Measurements from ENCODE around the gene VIT. TPM values are rescaled to one million over a fixed set of nuclear protein-coding genes. Genes with fewer than 3 reads are reported as not detected.

Gene VIT
- total RNA-seq, 1 experiment from 2014 or later = not detected

GRCh38 chr2:36753706-36754221 lies 57.3 kb downstream of the VIT start:
- no peaks in the 10 kb centered on the region for H3F3A ChIP-seq (ENCODE audit: insufficient read depth, low read depth)
- no peaks in the 10 kb centered on the region for H3K79me2 ChIP-seq (ENCODE audit: low read depth)
- H4K20me1 ChIP-seq (ENCODE audit: insufficient read depth) = no peaks in the 10 kb centered on the region
- H3K4me1 ChIP-seq (replicated peaks; ENCODE audit: insufficient read depth) = no peaks in the 10 kb centered on the region
- DNase-seq = no peak
- no peaks in the 10 kb centered on the region for H3K27me3 ChIP-seq (ENCODE audit: insufficient read depth, low read depth)
- POLR2A ChIA-PET (ENCODE audit: unreplicated experiment) = no interaction called here
- CTCF ChIA-PET = no interaction called here
- H3K36me3 ChIP-seq (ENCODE audit: low read depth) = no peaks in the 10 kb centered on the region
- no peak overlapping the region for H2AFZ ChIP-seq
- no peak overlapping the region for H3K4me2 ChIP-seq
- BruUV-seq (replicated peaks) = no TSS peak
- no peak overlapping the region for H3K27ac ChIP-seq
- intact Hi-C loops (cut with micrococcal nuclease; ENCODE audit: unreplicated experiment) = no loop called here
- H3K9me2 ChIP-seq (ENCODE audit: insufficient read depth) = no peaks in the 10 kb centered on the region
- TF ChIP-seq CTCF (conservative IDR thresholded peaks at IDR 0.05) (no peak), EZH2 (IDR thresholded peaks at IDR 0.05; ENCODE audit: low read depth) (no peak)
- H3K4me3 ChIP-seq = no peak overlapping the region
- no peaks in the 10 kb centered on the region for H3K9me3 ChIP-seq (ENCODE audit: insufficient read depth, low read depth)

DNA sequence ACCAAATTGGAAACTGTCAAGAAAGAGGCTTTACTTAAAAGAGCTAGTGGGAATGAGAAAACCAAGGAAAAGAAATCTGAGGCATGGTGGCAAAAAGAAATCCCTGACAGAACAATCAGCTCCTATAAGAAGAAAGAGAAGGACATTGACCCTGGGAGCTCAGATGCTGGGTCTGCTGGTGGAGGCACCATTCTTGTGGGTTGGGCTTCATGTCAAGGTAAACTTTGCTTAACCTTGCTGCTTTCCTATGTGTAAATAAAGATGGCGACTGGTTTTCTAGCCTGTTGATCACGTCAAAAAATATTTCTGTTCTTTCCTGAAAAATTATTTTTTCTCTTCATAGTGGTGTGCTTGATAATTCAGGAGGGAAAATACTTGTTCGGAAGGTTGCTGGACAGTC lies 58.1 kb downstream of the VIT start:
- Histone ChIP-seq H2AFZ (no peak overlapping the region), H3K4me3 (no peak overlapping the region), H3K36me3 (ENCODE audit: low read depth) (no peaks in the 10 kb centered on the region), H3K4me2 (no peak overlapping the region), H3F3A (ENCODE audit: insufficient read depth, low read depth) (no peaks in the 10 kb centered on the region), H3K27ac (no peak overlapping the region), H3K79me2 (ENCODE audit: low read depth) (no peaks in the 10 kb centered on the region), H3K9me3 (ENCODE audit: insufficient read depth, low read depth) (no peaks in the 10 kb centered on the region), H4K20me1 (ENCODE audit: insufficient read depth) (no peaks in the 10 kb centered on the region), H3K27me3 (ENCODE audit: insufficient read depth, low read depth) (no peaks in the 10 kb centered on the region), H3K9me2 (ENCODE audit: insufficient read depth) (no peaks in the 10 kb centered on the region), H3K4me1 (replicated peaks; ENCODE audit: insufficient read depth) (no peaks in the 10 kb centered on the region)
- POLR2A ChIA-PET (ENCODE audit: unreplicated experiment) = no interaction called here
- CTCF ChIA-PET = no interaction called here
- TF ChIP-seq EZH2 (IDR thresholded peaks at IDR 0.05; ENCODE audit: low read depth) = no peak
- TF ChIP-seq CTCF (conservative IDR thresholded peaks at IDR 0.05) = no peak
- no peak for DNase-seq
- intact Hi-C loops (cut with micrococcal nuclease; ENCODE audit: unreplicated experiment) = no loop called here
- no TSS peak for BruUV-seq (replicated peaks)

- DNase-seq = no peak
- Histone ChIP-seq H3K4me3 (no peak overlapping the region), H3K4me1 (replicated peaks; ENCODE audit: insufficient read depth) (no peaks in the 10 kb centered on the region), H3K36me3 (ENCODE audit: low read depth) (no peaks in the 10 kb centered on the region), H3K27ac (no peak overlapping the region), H3K79me2 (ENCODE audit: low read depth) (no peaks in the 10 kb centered on the region), H3K27me3 (ENCODE audit: insufficient read depth, low read depth) (no peaks in the 10 kb centered on the region), H2AFZ (no peak overlapping the region), H3K9me2 (ENCODE audit: insufficient read depth) (no peaks in the 10 kb centered on the region), H3K4me2 (no peak overlapping the region), H4K20me1 (ENCODE audit: insufficient read depth) (no peaks in the 10 kb centered on the region), H3F3A (ENCODE audit: insufficient read depth, low read depth) (no peaks in the 10 kb centered on the region), H3K9me3 (ENCODE audit: insufficient read depth, low read depth) (no peaks in the 10 kb centered on the region)
- intact Hi-C loops (cut with micrococcal nuclease; ENCODE audit: unreplicated experiment) = no loop called here
- no TSS peak for BruUV-seq (replicated peaks)
- ChIA-PET POLR2A (ENCODE audit: unreplicated experiment) (no interaction called here), CTCF (no interaction called here)
- TF ChIP-seq EZH2 (IDR thresholded peaks at IDR 0.05; ENCODE audit: low read depth) (no peak), CTCF (conservative IDR thresholded peaks at IDR 0.05) (no peak)
These were observed 59.9 kb downstream of the VIT start for GRCh38 chr2:36756438-36756837.
